ENCODE measurements around the gene NEK10.

DNA sequence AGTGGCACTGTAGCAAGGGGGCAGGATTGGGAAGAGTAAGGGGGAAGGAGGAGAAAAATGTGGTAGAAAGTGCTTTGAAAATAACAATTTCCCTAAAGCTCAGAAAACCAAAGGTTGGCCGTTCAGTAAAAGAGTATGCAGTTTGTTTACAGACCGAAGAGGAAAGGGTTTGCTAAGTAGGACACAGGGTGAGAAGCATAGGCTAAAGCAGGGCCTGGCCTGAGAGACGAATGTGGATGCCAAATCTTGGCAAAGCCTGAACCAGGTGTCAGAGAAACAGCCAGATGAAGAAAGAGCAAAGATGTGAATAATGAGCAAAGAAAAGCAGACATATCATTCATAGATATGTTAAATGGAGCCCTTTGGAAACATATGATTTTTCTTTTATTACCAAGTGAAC lies 17.1 kb downstream of the NEK10 start:
- TF ChIP-seq, protein P1, sequence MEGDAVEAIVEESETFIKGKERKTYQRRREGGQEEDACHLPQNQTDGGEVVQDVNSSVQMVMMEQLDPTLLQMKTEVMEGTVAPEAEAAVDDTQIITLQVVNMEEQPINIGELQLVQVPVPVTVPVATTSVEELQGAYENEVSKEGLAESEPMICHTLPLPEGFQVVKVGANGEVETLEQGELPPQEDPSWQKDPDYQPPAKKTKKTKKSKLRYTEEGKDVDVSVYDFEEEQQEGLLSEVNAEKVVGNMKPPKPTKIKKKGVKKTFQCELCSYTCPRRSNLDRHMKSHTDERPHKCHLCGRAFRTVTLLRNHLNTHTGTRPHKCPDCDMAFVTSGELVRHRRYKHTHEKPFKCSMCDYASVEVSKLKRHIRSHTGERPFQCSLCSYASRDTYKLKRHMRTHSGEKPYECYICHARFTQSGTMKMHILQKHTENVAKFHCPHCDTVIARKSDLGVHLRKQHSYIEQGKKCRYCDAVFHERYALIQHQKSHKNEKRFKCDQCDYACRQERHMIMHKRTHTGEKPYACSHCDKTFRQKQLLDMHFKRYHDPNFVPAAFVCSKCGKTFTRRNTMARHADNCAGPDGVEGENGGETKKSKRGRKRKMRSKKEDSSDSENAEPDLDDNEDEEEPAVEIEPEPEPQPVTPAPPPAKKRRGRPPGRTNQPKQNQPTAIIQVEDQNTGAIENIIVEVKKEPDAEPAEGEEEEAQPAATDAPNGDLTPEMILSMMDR (conservative IDR thresholded peaks at IDR 0.05; ENCODE audit: low read length) = no peak
- TF ChIP-seq EZH2phosphoT487 (IDR thresholded peaks at IDR 0.05; ENCODE audit: borderline replicate concordance) = no peak

Measured in Loucy (cell line).